ENCODE results near the gene BBS9. TPM values are rescaled to one million over a fixed set of nuclear protein-coding genes. Genes with fewer than 3 reads are reported as not detected.

BBS9 gene
- total RNA-seq, 1 experiment from 2014 or later = 5.7 TPM

DNA sequence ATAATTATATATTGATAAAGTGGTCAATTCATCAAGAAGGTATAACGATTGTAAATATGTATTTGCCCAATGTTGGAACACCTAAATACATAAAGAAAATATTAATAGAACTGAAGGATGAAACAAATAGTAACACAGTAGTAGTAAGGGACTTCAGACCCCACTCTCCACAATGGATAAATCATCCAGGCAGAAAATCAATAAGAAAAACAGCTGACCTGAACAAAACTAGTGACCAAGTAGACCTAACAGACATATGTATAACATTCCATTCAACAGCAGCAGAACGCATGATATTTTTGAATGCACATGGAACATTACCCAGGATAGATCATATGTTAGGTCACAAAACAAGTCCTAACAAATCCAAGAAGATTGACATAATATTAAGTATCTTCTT, 489.9 kb downstream of the BBS9 start:
- no peak overlapping the region for H3K27ac ChIP-seq (ENCODE audit: low read length)
- H3K36me3 ChIP-seq (ENCODE audit: low read depth, low read length) = no peaks in the 10 kb centered on the region
- TF ChIP-seq EZH2 (IDR thresholded peaks at IDR 0.05; ENCODE audit: low read length, unreplicated experiment) = no peak
- TF ChIP-seq, protein P1, sequence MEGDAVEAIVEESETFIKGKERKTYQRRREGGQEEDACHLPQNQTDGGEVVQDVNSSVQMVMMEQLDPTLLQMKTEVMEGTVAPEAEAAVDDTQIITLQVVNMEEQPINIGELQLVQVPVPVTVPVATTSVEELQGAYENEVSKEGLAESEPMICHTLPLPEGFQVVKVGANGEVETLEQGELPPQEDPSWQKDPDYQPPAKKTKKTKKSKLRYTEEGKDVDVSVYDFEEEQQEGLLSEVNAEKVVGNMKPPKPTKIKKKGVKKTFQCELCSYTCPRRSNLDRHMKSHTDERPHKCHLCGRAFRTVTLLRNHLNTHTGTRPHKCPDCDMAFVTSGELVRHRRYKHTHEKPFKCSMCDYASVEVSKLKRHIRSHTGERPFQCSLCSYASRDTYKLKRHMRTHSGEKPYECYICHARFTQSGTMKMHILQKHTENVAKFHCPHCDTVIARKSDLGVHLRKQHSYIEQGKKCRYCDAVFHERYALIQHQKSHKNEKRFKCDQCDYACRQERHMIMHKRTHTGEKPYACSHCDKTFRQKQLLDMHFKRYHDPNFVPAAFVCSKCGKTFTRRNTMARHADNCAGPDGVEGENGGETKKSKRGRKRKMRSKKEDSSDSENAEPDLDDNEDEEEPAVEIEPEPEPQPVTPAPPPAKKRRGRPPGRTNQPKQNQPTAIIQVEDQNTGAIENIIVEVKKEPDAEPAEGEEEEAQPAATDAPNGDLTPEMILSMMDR (conservative IDR thresholded peaks at IDR 0.05; ENCODE audit: low read depth, low read length) = no peak
- TF ChIP-seq EZH2phosphoT487 (IDR thresholded peaks at IDR 0.05; ENCODE audit: borderline replicate concordance, low read length) = no peak
- H3K4me2 ChIP-seq (ENCODE audit: low read length) = no peak overlapping the region
- no peaks in the 10 kb centered on the region for H3K9me2 ChIP-seq (replicated peaks; ENCODE audit: low read length)
- H3K9me3 ChIP-seq (ENCODE audit: low read length) = no peaks in the 10 kb centered on the region
- no peaks in the 10 kb centered on the region for H3K27me3 ChIP-seq (ENCODE audit: low read length)
- H4K20me1 ChIP-seq (ENCODE audit: low read length) = no peaks in the 10 kb centered on the region
- no peaks in the 10 kb centered on the region for H3K4me1 ChIP-seq (ENCODE audit: insufficient read depth, low read length)
- ChIA-PET POLR2A (ENCODE audit: unreplicated experiment) (no interaction called here), CTCF (no interaction called here)
- ATAC-seq (no peak), DNase-seq (no peak)
- H3K4me3 ChIP-seq (ENCODE audit: low read length) = no peak overlapping the region
- H2AFZ ChIP-seq (ENCODE audit: low read length) = no peak overlapping the region
- intact Hi-C loops (cut with micrococcal nuclease) = no loop called here
- H3K9ac ChIP-seq (ENCODE audit: low read length) = no peak overlapping the region
- BruUV-seq (replicated peaks) = no TSS peak
- H3K79me2 ChIP-seq (ENCODE audit: low read length) = no peaks in the 10 kb centered on the region
- H3F3A ChIP-seq (ENCODE audit: low read length, unreplicated experiment) = no peaks in the 10 kb centered on the region

DNA sequence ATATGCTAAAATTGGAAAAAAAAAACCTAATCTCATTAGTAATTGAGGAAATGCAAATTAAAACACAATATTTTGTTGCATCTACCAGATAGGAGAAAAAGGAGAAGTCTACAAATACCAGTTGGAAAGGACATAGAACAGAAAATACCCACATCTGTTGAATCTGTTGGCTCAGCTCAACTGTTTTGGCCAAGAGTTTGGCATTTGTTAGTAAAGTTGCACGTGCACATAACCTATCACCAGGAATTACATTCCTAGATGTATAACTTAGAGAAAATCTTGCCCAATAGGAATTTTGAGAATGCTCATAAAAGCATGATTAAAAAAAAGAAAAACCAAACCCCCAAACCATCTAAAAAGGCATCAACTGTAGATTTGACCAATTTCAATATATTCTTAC, 493.9 kb downstream of the BBS9 start:
- CTCF ChIA-PET = interaction anchor here (0.6 kb wide), 1 partner anchor 21 kb away, joined by 3 read pairs; no protein-coding TSS in a partner anchor

DNA sequence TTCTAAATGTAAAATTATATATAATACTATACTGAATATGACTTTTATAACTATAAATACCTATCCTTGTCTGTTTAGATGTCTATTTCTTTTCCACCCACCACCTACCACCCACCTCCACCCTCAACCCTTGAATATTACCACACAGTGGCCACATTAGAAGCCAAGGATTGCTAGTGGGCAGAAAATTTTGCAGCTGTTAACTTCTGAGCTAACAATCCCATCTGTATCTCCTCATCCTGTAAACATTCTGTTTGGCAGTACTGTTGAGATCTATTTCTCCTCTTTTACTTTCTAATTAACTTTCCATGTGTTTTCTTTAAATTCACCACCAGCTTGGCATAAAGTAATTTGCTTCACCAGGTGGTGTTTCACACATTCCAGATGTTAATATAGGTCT, 494.9 kb downstream of the BBS9 start:
- no peaks in the 10 kb centered on the region for H3K27me3 ChIP-seq (ENCODE audit: low read length)
- H3K4me1 ChIP-seq (ENCODE audit: insufficient read depth, low read length) = no peaks in the 10 kb centered on the region
- no TSS peak for BruUV-seq (replicated peaks)
- TF ChIP-seq EZH2phosphoT487 (IDR thresholded peaks at IDR 0.05; ENCODE audit: borderline replicate concordance, low read length) (no peak), EZH2 (IDR thresholded peaks at IDR 0.05; ENCODE audit: low read length, unreplicated experiment) (no peak)
- TF ChIP-seq, protein P1 (conservative IDR thresholded peaks at IDR 0.05; ENCODE audit: low read depth, low read length) = no peak
- intact Hi-C loops (cut with micrococcal nuclease) = no loop called here
- H3K9me2 ChIP-seq (replicated peaks; ENCODE audit: low read length) = no peaks in the 10 kb centered on the region
- ChIA-PET CTCF (interaction anchor here (0.6 kb wide), 1 partner anchor 22 kb away, joined by 3 read pairs; no protein-coding TSS in a partner anchor), POLR2A (ENCODE audit: unreplicated experiment) (no interaction called here)
- ATAC-seq (no peak), DNase-seq (no peak)
- H2AFZ ChIP-seq (ENCODE audit: low read length) = no peak overlapping the region
- no peak overlapping the region for H3K9ac ChIP-seq (ENCODE audit: low read length)
- no peaks in the 10 kb centered on the region for H4K20me1 ChIP-seq (ENCODE audit: low read length)
- no peak overlapping the region for H3K4me2 ChIP-seq (ENCODE audit: low read length)
- H3K4me3 ChIP-seq (ENCODE audit: low read length) = no peak overlapping the region
- no peaks in the 10 kb centered on the region for H3K36me3 ChIP-seq (ENCODE audit: low read depth, low read length)
- H3K79me2 ChIP-seq (ENCODE audit: low read length) = no peaks in the 10 kb centered on the region
- H3K9me3 ChIP-seq (ENCODE audit: low read length) = no peaks in the 10 kb centered on the region
- H3F3A ChIP-seq (ENCODE audit: low read length, unreplicated experiment) = no peaks in the 10 kb centered on the region
- no peak overlapping the region for H3K27ac ChIP-seq (ENCODE audit: low read length)

More for the DNA sequence above, 493.9 kb downstream of the BBS9 start:
- H3K4me3 ChIP-seq (ENCODE audit: low read length) = no peak overlapping the region
- DNase-seq = no peak
- POLR2A ChIA-PET (ENCODE audit: unreplicated experiment) = no interaction called here
- no peaks in the 10 kb centered on the region for H4K20me1 ChIP-seq (ENCODE audit: low read length)
- H3K9me3 ChIP-seq (ENCODE audit: low read length) = no peaks in the 10 kb centered on the region
- H3K4me1 ChIP-seq (ENCODE audit: insufficient read depth, low read length) = no peaks in the 10 kb centered on the region
- TF ChIP-seq, protein P1 (conservative IDR thresholded peaks at IDR 0.05; ENCODE audit: low read depth, low read length) = no peak
- TF ChIP-seq EZH2 (IDR thresholded peaks at IDR 0.05; ENCODE audit: low read length, unreplicated experiment) (no peak), EZH2phosphoT487 (IDR thresholded peaks at IDR 0.05; ENCODE audit: borderline replicate concordance, low read length) (no peak)
- no TSS peak for BruUV-seq (replicated peaks)
- no peak overlapping the region for H2AFZ ChIP-seq (ENCODE audit: low read length)
- no peaks in the 10 kb centered on the region for H3F3A ChIP-seq (ENCODE audit: low read length, unreplicated experiment)
- ATAC-seq = no peak
- H3K36me3 ChIP-seq (ENCODE audit: low read depth, low read length) = no peaks in the 10 kb centered on the region
- no peaks in the 10 kb centered on the region for H3K9me2 ChIP-seq (replicated peaks; ENCODE audit: low read length)
- H3K79me2 ChIP-seq (ENCODE audit: low read length) = no peaks in the 10 kb centered on the region
- no peak overlapping the region for H3K4me2 ChIP-seq (ENCODE audit: low read length)
- intact Hi-C loops (cut with micrococcal nuclease) = no loop called here
- no peak overlapping the region for H3K9ac ChIP-seq (ENCODE audit: low read length)
- no peaks in the 10 kb centered on the region for H3K27me3 ChIP-seq (ENCODE audit: low read length)
- no peak overlapping the region for H3K27ac ChIP-seq (ENCODE audit: low read length)
